Activated CD4-positive, CD25-positive, alpha-beta regulatory T cell treated with anti-CD3 and anti-CD28 coated beads, Interleukin-2, amount 50 U/mL, for 72 hours (primary cell): Measurements from ENCODE around the gene CDIP1.

Experiments used
- DNase-seq: peaks from one replicate; pipeline ENCODE4 v3.0.0; 2021

CDIP1 gene

DNA sequence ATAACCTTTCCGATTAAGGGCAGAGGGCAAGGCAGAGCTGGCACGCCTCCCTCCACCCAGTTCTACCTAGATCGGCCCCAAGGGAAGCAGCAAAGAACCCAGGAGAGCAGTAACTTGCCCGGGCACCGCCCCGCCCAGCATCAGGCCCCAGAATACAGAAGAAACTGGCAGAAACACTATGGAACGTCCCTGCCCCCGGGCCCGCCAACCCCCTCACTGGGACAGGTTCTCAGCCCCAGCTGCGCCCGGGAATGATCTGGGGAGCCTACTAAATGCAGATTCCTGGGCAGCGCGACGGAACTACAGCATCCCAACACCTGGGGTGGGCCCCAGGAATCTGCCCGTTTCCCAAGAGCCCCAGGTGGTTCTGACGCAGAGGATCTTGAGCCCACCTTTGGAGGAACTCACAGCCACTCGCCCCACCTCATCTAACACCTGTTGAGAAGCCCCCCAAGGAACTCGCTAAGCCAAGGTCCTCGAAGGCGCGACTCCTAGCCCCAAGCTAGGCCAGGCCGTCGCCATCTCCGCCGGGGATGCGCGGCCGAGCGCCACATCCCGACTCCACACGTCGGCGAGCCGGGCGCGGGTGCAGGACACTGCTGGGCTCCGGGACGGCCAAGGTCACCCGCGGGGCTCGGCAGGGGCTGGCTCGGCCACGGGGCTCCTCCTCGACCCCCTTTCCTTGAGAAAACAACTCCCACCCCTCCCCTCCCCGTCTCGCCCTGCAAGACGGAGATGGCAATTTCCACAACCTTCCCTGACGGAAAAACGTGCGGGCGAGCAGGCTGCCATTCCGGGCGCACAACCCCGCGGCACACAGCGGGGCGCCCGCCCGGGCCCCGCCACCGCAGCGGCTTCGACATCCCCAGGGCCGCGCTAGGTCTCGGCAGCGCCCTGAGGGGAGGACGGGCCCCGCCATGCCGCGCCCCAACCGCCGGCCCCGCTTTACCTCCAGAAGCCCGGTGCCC lies 913 bp downstream of the CDIP1 start:
- no peak for DNase-seq

DNA sequence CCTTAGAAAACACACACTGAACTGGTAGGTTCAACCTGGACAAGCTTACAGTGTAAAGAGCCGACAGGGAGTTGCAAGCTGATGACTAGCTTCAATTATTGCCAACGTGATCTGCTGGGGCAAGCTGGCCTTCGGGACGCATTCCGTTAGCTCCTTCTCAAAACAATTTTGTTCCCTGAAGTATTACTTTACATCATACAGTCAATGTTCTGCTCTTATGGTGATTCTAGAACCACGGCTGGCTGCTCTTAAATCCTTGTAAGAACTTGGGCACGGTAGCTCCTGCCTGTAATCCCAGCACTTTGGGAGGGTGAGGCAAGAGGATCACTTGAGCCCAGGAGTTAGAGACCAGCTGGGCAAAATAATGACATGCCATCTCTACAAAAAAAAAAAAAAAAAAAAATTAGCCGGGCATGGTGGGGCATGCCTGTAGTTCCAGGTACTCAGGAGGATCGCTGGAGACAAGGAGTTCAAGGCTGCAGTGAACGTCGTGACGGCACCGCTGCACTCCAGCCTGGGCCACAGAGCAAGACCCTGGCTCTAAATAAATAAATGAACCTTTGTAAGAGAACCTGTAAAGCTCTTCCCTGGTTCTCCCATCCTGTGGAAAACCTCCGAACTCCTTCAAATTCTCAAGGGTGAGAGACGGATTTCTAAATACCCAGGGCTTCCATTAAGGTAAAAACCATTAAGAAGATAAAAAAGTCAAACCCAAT lies 2.0 kb downstream of the CDIP1 start:
- no peak for DNase-seq

- no peak for DNase-seq
Observed at GRCh38 chr16:4535627-4536108, 2.9 kb downstream of the CDIP1 start.

DNA sequence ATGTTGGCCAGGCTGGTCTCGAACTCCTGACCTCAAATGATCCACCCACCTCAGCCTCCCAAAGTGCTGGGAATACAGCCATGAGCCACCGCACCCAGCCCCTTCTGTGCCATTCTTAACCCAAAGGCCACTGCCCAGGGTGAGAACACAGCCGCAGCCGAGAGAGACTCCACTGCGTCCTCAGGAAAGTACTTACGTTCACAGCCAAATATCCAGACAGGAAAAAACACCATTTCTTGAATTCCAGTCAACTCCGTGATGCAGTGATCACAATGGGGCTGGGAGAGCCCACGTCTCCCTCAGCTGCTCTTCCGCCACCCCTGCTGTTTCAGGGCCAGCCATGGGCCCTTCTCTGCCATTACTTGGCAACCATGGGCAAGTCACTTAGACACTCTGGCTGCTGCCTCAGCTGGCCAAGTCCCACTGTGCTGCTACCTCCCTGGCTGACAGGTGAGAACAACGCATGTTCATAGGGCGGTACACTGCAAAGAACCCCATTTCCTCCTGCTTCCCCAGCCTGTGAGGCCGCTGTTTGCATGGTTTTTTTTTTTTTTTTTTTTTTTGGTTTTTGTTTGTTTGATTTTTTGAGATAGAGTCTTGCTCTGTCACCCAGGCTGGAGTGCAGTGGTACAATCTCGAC lies 4.3 kb downstream of the CDIP1 start:
- no peak for DNase-seq

DNA sequence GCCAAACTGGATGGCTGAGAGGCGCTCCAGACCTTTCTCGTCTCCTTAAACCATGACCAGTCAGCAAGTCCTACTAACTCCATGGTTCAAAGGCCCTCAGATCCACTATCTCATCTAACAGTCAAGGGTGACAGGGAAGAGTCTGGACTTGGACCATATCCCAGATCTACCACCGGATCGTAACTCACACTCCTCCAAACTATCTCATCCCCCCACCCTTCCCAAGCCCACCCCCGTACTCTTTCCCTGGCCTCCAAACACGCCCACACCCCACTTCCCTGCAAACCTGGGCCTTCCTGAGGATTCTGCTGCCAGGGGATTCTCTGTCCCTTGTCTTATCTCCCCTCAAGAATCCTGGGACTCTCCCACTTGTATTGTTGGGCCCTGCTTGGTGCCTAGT lies 5.1 kb downstream of the CDIP1 start:
- no peak for DNase-seq

DNA sequence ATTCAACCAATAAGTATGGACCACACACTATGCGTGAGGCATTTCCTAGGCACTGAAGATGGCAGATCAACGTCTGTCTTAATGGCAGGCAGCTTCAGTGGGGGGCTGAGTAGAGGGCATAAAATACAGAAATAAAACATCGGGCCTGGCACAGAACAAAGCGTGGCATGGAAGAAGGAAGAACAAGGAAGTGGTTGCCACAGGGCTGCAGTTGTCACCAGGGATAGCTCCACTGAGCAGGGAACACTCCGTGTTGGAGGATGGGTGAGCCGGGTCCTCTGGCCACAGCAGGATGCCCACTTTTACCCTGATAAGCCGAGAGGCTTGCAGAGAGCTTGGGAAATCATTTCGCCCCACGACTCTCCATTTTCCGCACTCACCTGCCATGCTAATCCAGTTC lies 6.3 kb downstream of the CDIP1 start:
- no peak for DNase-seq

DNA sequence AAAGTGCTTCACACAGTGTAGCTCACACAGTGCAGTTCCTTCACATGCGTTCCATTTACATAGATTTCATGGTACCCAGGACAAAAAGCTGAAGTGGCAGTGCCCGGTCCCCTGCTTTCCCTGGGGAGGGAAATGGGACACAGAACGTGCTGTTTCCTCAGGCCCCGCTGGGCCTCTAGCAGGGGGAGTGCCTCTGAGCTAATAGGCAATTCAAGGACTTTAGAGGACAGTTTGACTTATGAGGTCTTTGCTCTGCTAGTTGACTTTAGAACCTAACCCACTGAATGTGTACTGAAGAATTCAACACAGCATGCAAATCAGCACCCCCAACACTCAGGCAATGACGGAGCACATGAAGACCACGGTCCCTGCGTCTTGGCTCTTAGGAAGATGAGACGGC lies 6.8 kb downstream of the CDIP1 start:
- DNase-seq: no peak

GRCh38 chr16:4529085-4530060 lies 9.2 kb downstream of the CDIP1 start:
- no peak for DNase-seq

- no peak for DNase-seq
Observed at GRCh38 chr16:4525634-4526277, 12.8 kb downstream of the CDIP1 start.

GRCh38 chr16:4525069-4525468 lies 13.5 kb downstream of the CDIP1 start:
- DNase-seq: no peak

GRCh38 chr16:4524571-4524970 lies 14.0 kb downstream of the CDIP1 start:
- no peak for DNase-seq

DNA sequence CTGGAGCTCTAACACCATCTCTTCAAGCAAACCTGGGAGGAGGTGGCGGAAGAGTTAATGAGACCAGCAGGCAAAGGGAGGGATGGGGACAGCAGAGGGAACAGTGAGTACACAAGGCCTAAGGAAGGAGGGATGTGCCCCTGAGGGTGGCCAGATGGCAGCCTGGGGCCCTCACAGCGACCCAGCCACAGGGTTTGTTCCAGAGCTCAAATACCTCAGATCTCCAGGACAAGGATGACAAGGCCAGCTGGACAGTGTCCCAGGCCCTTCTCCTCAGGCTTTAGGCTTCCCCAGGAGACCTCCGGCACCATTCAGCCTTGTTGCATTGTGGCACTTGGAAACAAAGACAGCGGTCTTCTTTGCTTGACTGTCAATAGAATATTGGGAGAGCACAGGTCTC lies 14.9 kb downstream of the CDIP1 start:
- no peak for DNase-seq

DNA sequence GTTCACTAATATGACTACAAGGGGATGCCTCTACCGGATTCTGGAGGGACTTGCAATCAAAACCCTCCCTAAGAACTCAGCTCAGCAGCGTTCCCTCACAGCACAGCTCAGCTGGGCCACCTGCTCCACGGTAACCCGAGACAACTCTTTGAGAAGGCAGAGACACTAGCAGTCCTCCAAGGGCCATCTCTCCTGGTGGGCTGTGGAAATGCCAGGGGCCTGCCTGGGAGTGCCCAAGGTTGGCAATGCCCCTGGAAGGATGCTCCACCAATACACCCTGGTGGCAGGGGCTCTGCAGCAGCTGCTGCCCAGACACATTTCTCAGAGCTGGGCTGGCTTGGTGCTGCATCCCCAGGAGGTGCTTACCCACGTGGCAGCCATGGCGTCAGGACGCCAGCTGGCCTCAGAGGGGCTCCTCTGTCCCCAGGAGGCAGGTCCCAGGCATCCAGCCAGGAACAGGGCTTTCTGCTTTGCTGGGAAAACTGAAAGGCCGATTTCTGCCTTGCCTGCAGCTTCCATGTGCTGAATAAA lies 16.5 kb downstream of the CDIP1 start:
- no peak for DNase-seq

DNA sequence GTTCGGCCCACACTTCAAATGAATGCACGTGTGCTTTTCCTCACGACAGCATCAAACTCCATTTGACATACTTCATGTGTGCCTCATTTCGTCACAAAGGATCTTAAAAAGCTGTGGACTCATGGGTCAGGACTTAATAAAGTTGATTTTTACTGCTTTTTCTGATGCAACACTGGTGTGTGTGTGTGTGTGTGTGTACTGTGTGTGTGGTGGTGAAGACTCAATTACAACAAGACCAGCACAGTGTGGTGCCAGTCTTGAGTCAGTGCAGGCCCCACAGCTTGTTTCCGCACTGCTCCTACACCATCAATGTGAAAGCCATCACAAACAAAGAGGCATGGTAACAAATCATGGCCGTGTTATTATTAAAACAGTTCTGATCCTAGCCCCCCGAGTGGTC lies 17.7 kb downstream of the CDIP1 start:
- no peak for DNase-seq

DNA sequence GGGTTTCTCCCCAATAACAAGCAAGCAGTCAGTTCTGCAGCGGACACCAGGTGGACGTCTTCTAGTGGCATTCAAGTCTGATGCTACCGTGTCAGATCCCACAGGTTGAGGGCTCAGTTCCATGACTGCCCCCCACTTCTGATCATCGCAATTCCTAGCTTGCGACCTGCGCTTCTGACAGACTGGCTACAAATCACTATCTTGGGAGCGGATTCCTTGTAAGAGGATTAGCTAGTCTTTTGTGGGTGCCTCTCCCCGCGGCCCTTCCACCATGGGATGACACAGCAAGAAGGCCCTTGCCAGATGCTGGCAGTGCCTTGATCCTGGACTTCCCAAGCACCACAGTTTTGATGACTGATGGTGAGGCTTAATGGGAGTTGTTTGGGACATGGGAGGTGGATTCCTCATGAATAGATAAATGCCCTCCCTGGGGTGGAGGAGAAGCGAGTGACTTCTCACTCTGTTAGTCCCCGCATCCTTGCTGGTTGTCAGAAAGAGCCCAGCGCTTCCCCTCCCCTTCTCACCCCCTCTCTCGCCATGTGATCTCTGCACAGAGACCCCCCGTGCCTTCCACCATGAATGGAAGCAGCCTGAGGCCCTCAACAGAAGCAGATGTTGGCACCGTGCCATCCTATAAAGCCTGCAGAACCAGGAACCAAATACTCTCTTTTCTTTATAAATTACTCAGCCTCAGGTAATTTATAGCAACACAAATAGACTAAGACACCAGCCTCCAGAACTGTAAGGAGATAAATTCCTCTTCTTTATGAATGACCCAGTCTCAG lies 19.1 kb downstream of the CDIP1 start:
- DNase-seq: no peak

DNA sequence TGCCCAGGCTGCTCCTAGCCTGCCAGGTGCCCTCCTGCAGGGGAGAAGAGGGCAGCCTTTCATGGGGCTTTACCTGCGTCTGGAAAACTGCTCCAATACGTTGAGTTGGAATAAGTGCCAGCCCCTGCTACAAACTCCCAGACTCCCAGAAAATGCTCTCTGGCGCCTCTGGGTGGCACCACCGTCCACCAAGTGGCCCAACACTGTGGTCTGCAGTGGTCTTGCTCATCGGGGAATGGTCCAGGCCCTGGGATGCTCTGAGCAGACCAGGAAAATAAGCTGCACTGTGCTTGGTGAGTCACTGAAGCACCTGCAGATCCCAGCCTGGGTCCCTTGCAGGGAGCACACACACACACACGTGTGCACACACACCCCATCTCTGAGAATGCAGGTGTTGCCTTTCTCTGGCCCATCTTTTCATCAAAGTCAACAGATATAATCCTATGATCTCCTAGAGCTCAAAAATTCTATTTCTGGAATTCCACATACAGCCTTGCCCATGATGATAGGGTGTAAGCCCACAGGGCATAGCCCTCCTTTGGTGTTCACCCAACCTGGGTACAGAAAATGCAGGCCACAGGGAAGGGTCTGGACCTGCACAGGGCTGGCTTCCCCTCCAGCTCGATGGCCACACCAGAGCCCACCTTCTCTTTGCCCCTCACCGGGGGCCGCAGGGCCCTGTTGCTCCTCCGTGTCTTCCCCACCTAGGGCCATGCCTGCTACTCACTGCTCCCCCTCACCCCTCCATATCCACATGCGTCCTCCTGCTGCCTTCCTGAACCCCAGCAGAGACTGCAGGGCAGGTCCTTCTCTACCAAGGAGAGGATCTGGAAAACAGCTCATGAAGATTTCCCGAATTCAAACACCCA lies 20.5 kb downstream of the CDIP1 start:
- DNase-seq: no peak

DNA sequence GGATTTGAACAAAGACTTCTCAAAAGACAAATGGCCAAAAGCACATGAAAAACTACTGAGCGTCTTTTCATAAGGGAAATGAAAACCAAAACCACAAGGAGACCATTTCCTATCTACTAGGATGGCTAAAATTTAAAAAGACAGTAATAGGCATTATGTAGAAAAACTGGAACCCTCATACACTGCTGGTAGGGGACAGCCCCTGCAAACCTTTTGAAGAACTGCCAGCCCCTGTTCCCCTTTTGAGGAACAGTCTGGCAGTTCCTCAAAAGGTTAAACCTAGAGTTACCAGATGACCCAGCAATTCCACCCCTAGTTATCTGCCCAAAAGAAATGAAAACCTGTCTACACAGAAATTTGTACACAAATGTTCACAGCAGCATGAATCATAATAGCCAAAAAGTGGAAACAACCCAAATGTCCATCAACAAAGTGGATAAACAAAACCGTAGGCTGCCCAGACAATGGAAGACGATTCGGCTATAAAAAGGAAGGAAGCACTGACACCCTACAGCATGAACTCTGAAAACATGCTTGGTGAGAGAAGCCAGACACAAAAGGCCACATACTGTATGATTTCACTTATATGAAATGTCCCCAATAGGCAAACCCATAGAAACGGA lies 22.9 kb downstream of the CDIP1 start:
- no peak for DNase-seq

- DNase-seq: no peak
Observed at GRCh38 chr16:4514606-4515005, 24.0 kb downstream of the CDIP1 start.

- DNase-seq: no peak
Observed at GRCh38 chr16:4513881-4514280, 24.7 kb downstream of the CDIP1 start.
